Transverse colon (tissue), 4 donors: ENCODE measurements around the gene LRRC17. TPM values are rescaled to one million over a fixed set of nuclear protein-coding genes. Genes with fewer than 3 reads are reported as not detected.

Experiments
- DNase-seq: peaks from one replicate; pipeline ENCODE4 v3.0.0-alpha.2; 2019
- H3K27ac ChIP-seq, 4 donors: fragments of 200-600 bp; sonication (generic); 2 replicates each; pipeline ENCODE4 v1.5.1; 2016 to 2018; ENCODE audit warnings: inconsistent platforms in 4 of 4
- H3K27me3 ChIP-seq: fragments of 200-600 bp; sonication (generic); 2 replicates; pipeline ENCODE4 v1.5.1; 2017; ENCODE audit warnings: inconsistent platforms
- H3K36me3 ChIP-seq, 4 donors: fragments of 200-600 bp; sonication (generic); 2 replicates each; pipeline ENCODE4 v1.5.1; 2017 to 2019; ENCODE audit warnings: inconsistent platforms in 4 of 4
- H3K4me1 ChIP-seq, 4 donors: fragments of 200-600 bp; sonication (generic); 2 replicates each; pipeline ENCODE4 v1.5.1; 2017 to 2020; ENCODE audit warnings: inconsistent platforms in 4 of 4
- H3K4me3 ChIP-seq, 4 donors: fragments of 200-600 bp; sonication (generic); 1 replicate in 1 of 4; 2 replicates in 3 of 4; pipeline versions ENCODE4 v1.5.1 to v1.6.1; 2017 to 2019; ENCODE audit warnings: inconsistent platforms in 4 of 4
- H3K9me3 ChIP-seq, 2 donors: fragments of 200-600 bp; sonication (generic); 2 replicates each; pipeline ENCODE4 v1.5.1; 2017 to 2019; ENCODE audit warnings: inconsistent platforms in 2 of 2
- EP300 ChIP-seq: sonication (generic); formaldehyde crosslinking; IDR thresholded peaks from one replicate; pipeline ENCODE4 v1.6.1; 2017; ENCODE audit warnings: antibody characterized with exemption, low read depth
- POLR2A ChIP-seq: fragments of 450-650 bp; IDR thresholded peaks from one replicate; pipeline ENCODE4 v1.6.1; 2016; ENCODE audit warnings: antibody characterized with exemption, mild to moderate bottlenecking, moderate library complexity
- POLR2AphosphoS5 ChIP-seq, 3 donors: sonication (generic); formaldehyde crosslinking; IDR thresholded peaks; one replicate each; pipeline ENCODE4 v1.6.1; 2016; ENCODE audit warnings: antibody characterized with exemption in 3 of 3
- WGBS, 2 donors: methylation state at CpG; one replicate each; pipeline ENCODE4 v1.1.5; 2018; ENCODE audit warnings: low coverage in 1 of 2; 5-methylcytosine and 5-hydroxymethylcytosine counted together
- in situ Hi-C, 4 donors: fragments of 200-750 bp; cut with MboI; loops; one replicate each; pipeline versions ENCODE4 v1.15.0 to v1.15.1; 2017; ENCODE audit warnings: low sequenced_read_pairs in 3 of 4, low pct_ligation_motif_present in 1 of 4, low pct_unique_long_range_greater_than_20kb in 1 of 4
- intact Hi-C: fragments of 100-400 bp; cut with DNase I; formaldehyde crosslinking; loops from one replicate; pipeline ENCODE4 v1.15.1; 2023; ENCODE audit warnings: low total_unique reads
- total RNA-seq, 4 donors: library from RNA; depleted of rRNA; stranded (reverse); fragments of >200 nt; gene quantifications; one replicate each; pipeline ENCODE4 v1.1.0, GENCODE V29; 2016
- TF ChIP-seq, protein P1 (sequence below), 5 experiments: fragments of 200-600 bp in 3 of 5; fragments of 450-650 bp in 2 of 5; sonication (generic) in 3 of 5; IDR thresholded peaks; 1 replicate in 2 of 5; 2 replicates in 3 of 5; pipeline ENCODE4 v1.5.1; 2016 to 2017; ENCODE audit warnings: antibody characterized with exemption in 5 of 5, inconsistent platforms in 3 of 5, mild to moderate bottlenecking in 2 of 5, moderate library complexity in 1 of 5

The LRRC17 gene
- total RNA-seq, 4 donors from 2014 or later = 1.4 to 5.8 (median 2.2) TPM; not detected in 1

DNA sequence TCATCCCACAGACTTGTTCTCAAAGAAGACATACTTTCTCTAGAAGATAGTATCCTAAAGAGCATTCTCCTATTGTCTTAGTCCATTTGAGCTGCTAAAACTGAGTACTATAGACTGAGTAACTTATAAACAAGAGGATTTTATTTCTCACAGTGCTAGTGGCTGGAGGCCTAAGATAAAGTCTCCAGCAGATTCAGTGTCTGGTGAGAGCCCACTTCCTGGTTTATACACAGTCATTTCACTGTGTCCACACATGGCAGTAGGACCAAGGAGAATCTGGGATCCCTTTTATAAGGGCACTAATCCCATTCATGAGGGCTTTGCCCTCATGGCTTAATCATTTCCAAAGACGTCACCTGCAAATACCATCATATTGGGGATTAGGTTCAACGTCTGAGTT is 68.7 kb downstream of the LRRC17 start:
- TF ChIP-seq, protein P1, sequence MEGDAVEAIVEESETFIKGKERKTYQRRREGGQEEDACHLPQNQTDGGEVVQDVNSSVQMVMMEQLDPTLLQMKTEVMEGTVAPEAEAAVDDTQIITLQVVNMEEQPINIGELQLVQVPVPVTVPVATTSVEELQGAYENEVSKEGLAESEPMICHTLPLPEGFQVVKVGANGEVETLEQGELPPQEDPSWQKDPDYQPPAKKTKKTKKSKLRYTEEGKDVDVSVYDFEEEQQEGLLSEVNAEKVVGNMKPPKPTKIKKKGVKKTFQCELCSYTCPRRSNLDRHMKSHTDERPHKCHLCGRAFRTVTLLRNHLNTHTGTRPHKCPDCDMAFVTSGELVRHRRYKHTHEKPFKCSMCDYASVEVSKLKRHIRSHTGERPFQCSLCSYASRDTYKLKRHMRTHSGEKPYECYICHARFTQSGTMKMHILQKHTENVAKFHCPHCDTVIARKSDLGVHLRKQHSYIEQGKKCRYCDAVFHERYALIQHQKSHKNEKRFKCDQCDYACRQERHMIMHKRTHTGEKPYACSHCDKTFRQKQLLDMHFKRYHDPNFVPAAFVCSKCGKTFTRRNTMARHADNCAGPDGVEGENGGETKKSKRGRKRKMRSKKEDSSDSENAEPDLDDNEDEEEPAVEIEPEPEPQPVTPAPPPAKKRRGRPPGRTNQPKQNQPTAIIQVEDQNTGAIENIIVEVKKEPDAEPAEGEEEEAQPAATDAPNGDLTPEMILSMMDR (IDR thresholded peaks at IDR 0.05) = no peak
- TF ChIP-seq POLR2AphosphoS5 (IDR thresholded peaks at IDR 0.05) = no peak
- TF ChIP-seq POLR2A = no peak
- TF ChIP-seq EP300 = no peak
- no peaks in the 10 kb centered on the region for H3K9me3 ChIP-seq
- in situ Hi-C loops = no loop called here
- no peaks in the 10 kb centered on the region for H3K36me3 ChIP-seq
- intact Hi-C loops = no loop called here
- no peak overlapping the region for H3K27ac ChIP-seq
- no peak for DNase-seq
- H3K4me1 ChIP-seq = no peaks in the 10 kb centered on the region
- H3K4me3 ChIP-seq = no peak overlapping the region
- 91% methylated on average over 2 of the region's 2 CpGs; no CpG with 5 or more reads in 1 of the 2 donors for WGBS, 2 donors
- H3K27me3 ChIP-seq = no peaks in the 10 kb centered on the region

DNA sequence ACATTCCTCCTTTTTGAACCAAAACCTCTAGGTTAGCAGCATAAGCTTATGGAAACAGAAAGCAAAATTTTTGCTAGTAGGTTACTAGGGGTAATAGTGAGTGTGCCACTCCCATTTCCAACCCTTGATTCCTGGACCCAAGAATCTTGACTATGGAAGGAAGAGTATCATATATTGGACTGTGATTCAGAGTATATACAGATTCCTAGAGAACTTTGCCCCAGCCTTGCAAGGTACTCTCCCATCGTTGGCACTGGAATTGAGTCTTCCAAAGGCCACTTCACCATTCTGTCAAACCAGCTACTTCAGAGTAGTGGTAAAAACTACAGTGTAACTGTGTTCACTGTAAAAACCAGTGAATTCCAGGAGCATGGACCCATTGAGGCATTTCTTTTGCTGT is 69.4 kb downstream of the LRRC17 start:
- intact Hi-C loops = loop anchor here (2.0 kb wide), 1 partner anchor 25 kb away; no protein-coding TSS in a partner anchor
- no peak for TF ChIP-seq POLR2A
- TF ChIP-seq, protein P1 (IDR thresholded peaks at IDR 0.05) = no peak
- no peak for TF ChIP-seq EP300
- TF ChIP-seq POLR2AphosphoS5 (IDR thresholded peaks at IDR 0.05) = no peak
- no peak overlapping the region for H3K27ac ChIP-seq
- no peaks in the 10 kb centered on the region for H3K36me3 ChIP-seq
- no peak overlapping the region for H3K4me3 ChIP-seq
- in situ Hi-C loops = no loop called here
- no peak for DNase-seq
- WGBS, 2 donors = 18% methylated on average over 1 of the region's 1 CpG; no CpG with 5 or more reads in 1 of the 2 donors
- no peaks in the 10 kb centered on the region for H3K4me1 ChIP-seq
- no peaks in the 10 kb centered on the region for H3K27me3 ChIP-seq
- no peaks in the 10 kb centered on the region for H3K9me3 ChIP-seq

DNA sequence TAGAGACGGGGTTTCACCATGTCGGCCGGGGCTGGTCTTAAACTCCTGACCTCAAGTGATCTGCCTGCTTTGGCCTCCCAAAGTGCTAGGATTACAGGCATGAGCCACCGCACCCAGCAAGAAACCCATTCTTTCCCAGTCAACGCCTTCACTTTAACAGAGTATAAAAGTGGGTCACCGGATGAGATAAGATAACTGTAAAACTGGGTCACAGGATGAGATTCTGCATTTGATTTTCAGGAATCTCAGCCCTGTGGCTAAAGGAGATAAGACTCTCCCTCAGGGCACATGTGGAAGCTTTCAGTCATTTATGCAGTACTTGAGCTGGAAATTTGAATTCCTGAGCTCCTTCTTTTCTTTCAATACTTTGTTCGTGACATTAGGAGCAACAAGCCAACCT is 70.8 kb downstream of the LRRC17 start:
- intact Hi-C loops (loop anchor here (2.0 kb wide), 1 partner anchor 27 kb away; no protein-coding TSS in a partner anchor), in situ Hi-C loops (no loop called here)
- Histone ChIP-seq H3K4me1 (no peaks in the 10 kb centered on the region), H3K4me3 (no peak overlapping the region), H3K9me3 (no peaks in the 10 kb centered on the region), H3K27me3 (no peaks in the 10 kb centered on the region), H3K27ac (no peak overlapping the region), H3K36me3 (no peaks in the 10 kb centered on the region)
- TF ChIP-seq POLR2AphosphoS5 (IDR thresholded peaks at IDR 0.05) = no peak
- TF ChIP-seq EP300 = no peak
- no peak for TF ChIP-seq POLR2A
- TF ChIP-seq, protein P1 (IDR thresholded peaks at IDR 0.05) = no peak
- WGBS, 2 donors = 71 to 76% methylated on average over 1 to 7 of the region's 7 CpGs
- no peak for DNase-seq

DNA sequence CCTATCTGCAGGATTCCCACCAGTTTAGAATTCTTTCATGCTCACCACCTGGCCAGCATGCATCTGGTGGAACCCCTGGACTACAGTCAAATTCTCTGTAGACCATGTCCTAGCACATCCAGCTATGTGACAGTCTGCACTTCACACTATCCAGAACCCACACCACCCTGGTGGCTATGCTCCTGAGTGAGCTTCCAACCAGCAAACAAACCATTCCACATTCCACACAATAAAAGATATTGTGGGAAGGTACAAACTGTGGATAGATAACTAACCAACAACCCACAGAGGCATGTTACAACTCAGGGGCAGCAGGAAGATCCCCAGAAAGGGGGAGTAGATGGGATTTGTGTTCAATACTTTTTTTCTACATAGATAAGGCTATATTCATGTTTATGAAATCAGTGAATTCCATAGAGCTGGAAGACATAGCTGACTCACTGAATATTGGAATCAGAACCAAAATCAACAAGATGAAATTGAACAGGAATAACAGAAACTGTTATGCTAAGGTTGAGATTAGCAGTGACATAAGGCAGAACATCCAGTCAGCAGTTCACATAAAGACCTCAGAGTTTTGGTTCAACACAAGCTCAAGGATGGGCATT is 72.5 kb downstream of the LRRC17 start:
- H3K9me3 ChIP-seq = no peaks in the 10 kb centered on the region
- TF ChIP-seq EP300 (no peak), POLR2AphosphoS5 (IDR thresholded peaks at IDR 0.05) (no peak), POLR2A (no peak)
- TF ChIP-seq, protein P1 (IDR thresholded peaks at IDR 0.05) = no peak
- H3K27ac ChIP-seq = no peak overlapping the region
- H3K36me3 ChIP-seq = no peaks in the 10 kb centered on the region
- peaks cover 0 to under 1% (median 0%) of the 10 kb centered on the region in 4 donors for H3K4me1 ChIP-seq
- in situ Hi-C loops = no loop called here
- no peak overlapping the region for H3K4me3 ChIP-seq
- H3K27me3 ChIP-seq = no peaks in the 10 kb centered on the region
- no peak for DNase-seq
- intact Hi-C loops = no loop called here
